Measurements from ENCODE around the gene CXCL14. TPM values are rescaled to one million over a fixed set of nuclear protein-coding genes. Genes with fewer than 3 reads are reported as not detected.
A peak's percentile ranks its signal among the peaks of the same experiment; 100 is the strongest.

Gene CXCL14
- total RNA-seq, 1 donor from 2014 or later: 0.26 TPM

DNA sequence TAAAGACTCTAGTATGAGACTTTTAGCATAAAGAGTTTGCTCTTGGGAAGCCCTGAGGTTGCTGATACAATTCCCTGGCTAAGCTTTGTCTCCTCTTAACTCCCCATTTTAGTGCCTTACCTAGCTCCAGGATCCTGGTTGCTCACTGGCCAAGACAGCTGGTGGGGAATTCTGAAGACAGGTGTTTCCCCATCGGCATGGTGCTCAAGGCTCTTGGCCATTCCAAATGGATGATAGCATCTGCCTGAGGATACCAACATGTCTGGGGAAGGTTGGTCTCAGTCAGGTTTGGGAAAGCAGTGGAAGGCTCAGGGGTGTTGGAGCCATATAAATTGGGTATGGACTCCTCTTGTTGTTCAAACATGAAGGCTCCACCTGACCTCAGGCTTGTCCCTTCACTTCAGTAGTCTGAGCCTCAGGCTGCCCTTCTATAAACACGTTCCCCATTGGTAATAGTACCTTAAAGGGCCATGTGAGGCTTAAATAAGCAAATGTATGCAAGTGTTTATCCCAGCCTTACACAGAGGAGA, 44.5 kb upstream of the CXCL14 start:
- no peak overlapping the region for H3K4me3 ChIP-seq (ENCODE audit: low read depth, low read length)
- FAIRE-seq (peak; percentile 55), DNase-seq (ENCODE audit: low read depth) (no peak)
- H3K36me3 ChIP-seq (ENCODE audit: control insufficient read depth, insufficient read depth, low read length): no peaks in the 10 kb centered on the region
- TF ChIP-seq, protein P1, sequence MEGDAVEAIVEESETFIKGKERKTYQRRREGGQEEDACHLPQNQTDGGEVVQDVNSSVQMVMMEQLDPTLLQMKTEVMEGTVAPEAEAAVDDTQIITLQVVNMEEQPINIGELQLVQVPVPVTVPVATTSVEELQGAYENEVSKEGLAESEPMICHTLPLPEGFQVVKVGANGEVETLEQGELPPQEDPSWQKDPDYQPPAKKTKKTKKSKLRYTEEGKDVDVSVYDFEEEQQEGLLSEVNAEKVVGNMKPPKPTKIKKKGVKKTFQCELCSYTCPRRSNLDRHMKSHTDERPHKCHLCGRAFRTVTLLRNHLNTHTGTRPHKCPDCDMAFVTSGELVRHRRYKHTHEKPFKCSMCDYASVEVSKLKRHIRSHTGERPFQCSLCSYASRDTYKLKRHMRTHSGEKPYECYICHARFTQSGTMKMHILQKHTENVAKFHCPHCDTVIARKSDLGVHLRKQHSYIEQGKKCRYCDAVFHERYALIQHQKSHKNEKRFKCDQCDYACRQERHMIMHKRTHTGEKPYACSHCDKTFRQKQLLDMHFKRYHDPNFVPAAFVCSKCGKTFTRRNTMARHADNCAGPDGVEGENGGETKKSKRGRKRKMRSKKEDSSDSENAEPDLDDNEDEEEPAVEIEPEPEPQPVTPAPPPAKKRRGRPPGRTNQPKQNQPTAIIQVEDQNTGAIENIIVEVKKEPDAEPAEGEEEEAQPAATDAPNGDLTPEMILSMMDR (IDR thresholded peaks at IDR 0.05; ENCODE audit: insufficient read depth, low read length, severe bottlenecking): no peak
- H3K27me3 ChIP-seq (ENCODE audit: control insufficient read depth, insufficient read depth, low read length): peaks cover 2% of the 10 kb centered on the region

DNA sequence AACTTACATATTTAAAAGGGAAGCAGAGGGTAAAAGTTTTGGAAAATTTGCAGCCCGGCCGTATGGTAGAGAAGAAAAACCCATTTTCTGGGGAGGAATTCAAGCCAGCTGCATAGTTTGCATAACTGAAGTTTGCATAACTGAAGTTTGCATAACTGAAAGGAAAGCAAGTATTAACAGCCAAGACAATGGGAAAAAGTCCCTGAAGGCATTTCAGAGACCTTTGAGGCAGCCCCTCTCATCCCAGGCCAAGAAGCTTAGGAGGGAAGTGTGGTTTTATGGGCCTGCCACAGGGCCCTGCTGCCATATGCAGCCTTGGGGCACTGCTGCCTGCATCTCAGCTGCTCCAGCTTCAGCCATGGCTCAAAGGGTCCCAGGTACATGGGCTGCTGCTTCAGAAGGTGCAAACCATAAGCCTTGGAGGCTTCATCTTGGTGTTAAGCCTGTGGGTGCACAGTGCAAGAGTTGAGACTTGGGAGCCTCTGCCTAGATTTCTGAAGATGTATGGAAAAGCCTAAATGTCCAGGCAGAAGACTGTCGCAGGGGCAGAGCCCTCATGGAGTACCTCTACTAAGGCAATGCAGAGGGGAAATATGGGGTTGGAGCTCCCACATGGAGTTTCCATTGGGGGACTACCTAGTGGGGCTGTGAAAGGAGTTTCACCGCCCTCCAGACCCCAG, 36.9 kb upstream of the CXCL14 start:
- no peak for FAIRE-seq
- Histone ChIP-seq H3K36me3 (ENCODE audit: control insufficient read depth, insufficient read depth, low read length) (no peaks in the 10 kb centered on the region), H3K4me3 (ENCODE audit: low read depth, low read length) (no peak overlapping the region), H3K27me3 (ENCODE audit: control insufficient read depth, insufficient read depth, low read length) (no peaks in the 10 kb centered on the region)
- TF ChIP-seq, protein P1 (IDR thresholded peaks at IDR 0.05; ENCODE audit: insufficient read depth, low read length, severe bottlenecking): no peak
- DNase-seq (ENCODE audit: low read depth): no peak

DNA sequence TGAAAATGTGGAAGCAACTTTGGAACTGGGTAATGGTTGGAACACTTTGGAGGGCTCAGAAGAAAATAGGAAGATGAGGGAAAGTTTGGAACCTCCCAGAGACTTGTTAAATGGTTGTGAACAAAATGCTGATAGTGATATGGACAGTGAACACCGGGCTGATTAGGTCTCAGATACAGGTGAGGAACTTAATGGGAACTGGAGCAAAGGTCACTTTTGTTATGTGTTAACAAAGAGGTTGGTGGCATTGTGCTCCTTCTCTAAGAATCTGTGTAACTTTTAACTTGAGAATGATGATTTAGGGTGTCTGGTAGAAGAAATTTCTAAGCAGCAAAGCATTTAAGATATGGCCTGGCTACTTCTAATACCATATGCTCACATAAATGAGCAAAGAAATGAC, 36.4 kb upstream of the CXCL14 start:
- Histone ChIP-seq H3K36me3 (ENCODE audit: control insufficient read depth, insufficient read depth, low read length) (no peaks in the 10 kb centered on the region), H3K27me3 (ENCODE audit: control insufficient read depth, insufficient read depth, low read length) (no peaks in the 10 kb centered on the region), H3K4me3 (ENCODE audit: low read depth, low read length) (no peak overlapping the region)
- TF ChIP-seq, protein P1 (IDR thresholded peaks at IDR 0.05; ENCODE audit: insufficient read depth, low read length, severe bottlenecking): no peak
- FAIRE-seq: no peak
- no peak for DNase-seq (ENCODE audit: low read depth)

DNA sequence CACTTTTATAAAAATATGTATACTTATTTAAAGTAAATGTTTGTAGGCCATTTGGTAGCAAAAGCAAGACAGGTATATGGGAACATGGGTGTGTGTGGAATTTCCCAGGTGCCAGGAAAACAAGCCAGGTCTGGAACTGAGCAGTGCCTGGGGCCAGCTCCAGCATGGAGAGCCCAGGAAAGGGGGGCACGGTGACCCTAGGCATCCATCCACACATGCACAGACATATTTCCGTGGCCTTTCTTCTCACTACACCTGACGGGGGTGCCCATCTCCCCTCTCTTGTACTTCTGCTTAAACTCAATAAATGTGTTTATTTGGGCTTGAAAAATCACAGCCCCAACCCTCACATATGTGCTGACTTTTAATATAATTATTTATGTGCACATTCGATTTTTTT, 31.2 kb upstream of the CXCL14 start:
- FAIRE-seq: no peak
- no peaks in the 10 kb centered on the region for H3K36me3 ChIP-seq (ENCODE audit: control insufficient read depth, insufficient read depth, low read length)
- TF ChIP-seq, protein P1 (IDR thresholded peaks at IDR 0.05; ENCODE audit: insufficient read depth, low read length, severe bottlenecking): no peak
- no peaks in the 10 kb centered on the region for H3K27me3 ChIP-seq (ENCODE audit: control insufficient read depth, insufficient read depth, low read length)
- DNase-seq (ENCODE audit: low read depth): no peak
- no peak overlapping the region for H3K4me3 ChIP-seq (ENCODE audit: low read depth, low read length)

DNA sequence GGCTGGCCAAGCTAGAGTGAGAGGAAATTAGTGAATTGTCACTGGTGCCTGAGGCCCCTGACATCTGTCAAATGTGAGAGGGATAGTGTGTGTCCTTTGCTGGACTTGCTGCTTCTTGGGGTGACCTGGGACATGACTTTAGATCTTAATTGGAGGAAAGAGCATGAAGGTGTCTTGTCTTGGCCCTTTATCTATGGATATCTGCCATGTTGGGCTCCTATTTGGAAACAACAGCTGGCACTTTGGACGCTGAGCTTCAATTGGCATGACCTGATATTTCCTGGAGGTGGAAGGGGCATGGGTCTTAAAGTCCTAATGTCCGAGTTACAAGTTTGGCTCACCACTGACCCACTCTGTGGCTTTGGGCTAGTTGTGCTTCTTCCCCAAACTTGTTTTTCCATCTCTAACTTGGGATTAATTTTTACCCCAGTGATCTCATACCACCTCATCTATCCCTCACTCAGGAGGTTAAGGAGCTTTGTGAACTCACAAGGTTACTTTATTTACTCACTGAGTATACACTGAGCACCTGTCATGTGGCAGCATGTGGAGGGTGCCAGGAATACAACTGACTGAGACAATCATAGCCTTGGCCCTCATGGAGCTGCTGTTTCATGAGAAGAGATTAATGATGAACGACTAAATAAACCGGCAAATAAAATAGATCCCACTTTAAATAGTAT, 30.1 kb upstream of the CXCL14 start:
- DNase-seq (ENCODE audit: low read depth): peak; percentile 44
- H3K27me3 ChIP-seq (ENCODE audit: control insufficient read depth, insufficient read depth, low read length): no peaks in the 10 kb centered on the region
- no peak for FAIRE-seq
- no peak overlapping the region for H3K4me3 ChIP-seq (ENCODE audit: low read depth, low read length)
- TF ChIP-seq, protein P1 (IDR thresholded peaks at IDR 0.05; ENCODE audit: insufficient read depth, low read length, severe bottlenecking): no peak
- H3K36me3 ChIP-seq (ENCODE audit: control insufficient read depth, insufficient read depth, low read length): no peaks in the 10 kb centered on the region

Measured in bronchial epithelial cell (primary cell).